H1 (cell line): ENCODE data around the gene NFAT5.

Experiments
- ATF3 ChIP-seq: IDR thresholded peaks from 2 replicates; pipeline ENCODE4 v1.6.1; 2011; ENCODE audit warnings: low read depth, mild to moderate bottlenecking, low read length; ENCODE audit not compliant: insufficient read depth
- CBX5 ChIP-seq: fragments of 300-800, 300-1000 bp; sonication (generic); IDR thresholded peaks from 2 replicates; pipeline ENCODE4 v1.7.1; 2016; ENCODE audit warnings: antibody characterized with exemption, low read length, low read depth
- CEBPB ChIP-seq: IDR thresholded peaks from 2 replicates; pipeline ENCODE4 v1.6.1; 2012; ENCODE audit warnings: low read depth, low read length
- CHD1 ChIP-seq: IDR thresholded peaks from 2 replicates; pipeline ENCODE4 v1.6.1; 2012; ENCODE audit warnings: low read depth, low read length, improper control_type of control experiment
- EGR1 ChIP-seq: IDR thresholded peaks from 2 replicates; pipeline ENCODE4 v1.6.1; 2011; ENCODE audit warnings: low read depth, low read length, borderline replicate concordance
- EP300 ChIP-seq, 2 experiments: IDR thresholded peaks; 1 replicate in 1 of 2; 2 replicates in 1 of 2; pipeline ENCODE4 v1.6.1; 2011 to 2012; ENCODE audit warnings: low read depth in 2 of 2, low read length in 2 of 2, mild to moderate bottlenecking in 2 of 2, borderline replicate concordance in 1 of 2, inconsistent platforms in 1 of 2, moderate library complexity in 1 of 2
- GTF2F1 ChIP-seq: IDR thresholded peaks from 2 replicates; pipeline ENCODE4 v1.6.1; 2012; ENCODE audit warnings: low read depth, low read length, improper control_type of control experiment, borderline replicate concordance
- MAX ChIP-seq: IDR thresholded peaks from 2 replicates; pipeline ENCODE4 v1.6.1; 2012; ENCODE audit warnings: inconsistent platforms
- POLR2A ChIP-seq, 2 experiments: IDR thresholded peaks; 1 replicate in 1 of 2; 2 replicates in 1 of 2; pipeline ENCODE4 v1.6.1; 2011; ENCODE audit warnings: low read depth in 2 of 2, low read length in 2 of 2, mild to moderate bottlenecking in 2 of 2; ENCODE audit errors: control extremely low read depth in 1 of 2
- SP1 ChIP-seq: IDR thresholded peaks from 2 replicates; pipeline ENCODE4 v1.6.1; 2011; ENCODE audit warnings: low read depth, low read length
- YY1 ChIP-seq: IDR thresholded peaks from 2 replicates; pipeline ENCODE4 v1.6.1; 2011; ENCODE audit warnings: low read depth, mild to moderate bottlenecking, low read length
- TF ChIP-seq, protein P1 (sequence below), 3 experiments: IDR thresholded peaks; 1 replicate in 2 of 3; 2 replicates in 1 of 3; pipeline versions ENCODE4 v1.5.1 to v1.6.1; 2011; ENCODE audit warnings: low read length in 3 of 3, mild to moderate bottlenecking in 3 of 3, inconsistent platforms in 2 of 3, low read depth in 1 of 3, moderate library complexity in 1 of 3; ENCODE audit not compliant: insufficient read depth in 1 of 3; ENCODE audit errors: control extremely low read depth in 1 of 3

- TF ChIP-seq YY1: no peak
- TF ChIP-seq GTF2F1: no peak
- no peak for TF ChIP-seq ATF3
- TF ChIP-seq, protein P1, sequence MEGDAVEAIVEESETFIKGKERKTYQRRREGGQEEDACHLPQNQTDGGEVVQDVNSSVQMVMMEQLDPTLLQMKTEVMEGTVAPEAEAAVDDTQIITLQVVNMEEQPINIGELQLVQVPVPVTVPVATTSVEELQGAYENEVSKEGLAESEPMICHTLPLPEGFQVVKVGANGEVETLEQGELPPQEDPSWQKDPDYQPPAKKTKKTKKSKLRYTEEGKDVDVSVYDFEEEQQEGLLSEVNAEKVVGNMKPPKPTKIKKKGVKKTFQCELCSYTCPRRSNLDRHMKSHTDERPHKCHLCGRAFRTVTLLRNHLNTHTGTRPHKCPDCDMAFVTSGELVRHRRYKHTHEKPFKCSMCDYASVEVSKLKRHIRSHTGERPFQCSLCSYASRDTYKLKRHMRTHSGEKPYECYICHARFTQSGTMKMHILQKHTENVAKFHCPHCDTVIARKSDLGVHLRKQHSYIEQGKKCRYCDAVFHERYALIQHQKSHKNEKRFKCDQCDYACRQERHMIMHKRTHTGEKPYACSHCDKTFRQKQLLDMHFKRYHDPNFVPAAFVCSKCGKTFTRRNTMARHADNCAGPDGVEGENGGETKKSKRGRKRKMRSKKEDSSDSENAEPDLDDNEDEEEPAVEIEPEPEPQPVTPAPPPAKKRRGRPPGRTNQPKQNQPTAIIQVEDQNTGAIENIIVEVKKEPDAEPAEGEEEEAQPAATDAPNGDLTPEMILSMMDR (IDR thresholded peaks at IDR 0.05; ENCODE audit: control extremely low read depth in 1 of 3, insufficient read depth in 1 of 3, low read depth in 1 of 3, low read length in 3 of 3): no peak
- no peak for TF ChIP-seq EP300 (IDR thresholded peaks at IDR 0.05; ENCODE audit: borderline replicate concordance in 1 of 2, low read depth in 2 of 2, low read length in 2 of 2)
- TF ChIP-seq POLR2A (IDR thresholded peaks at IDR 0.05; ENCODE audit: control extremely low read depth in 1 of 2, low read depth in 2 of 2, low read length in 2 of 2): no peak
- TF ChIP-seq CHD1: no peak
- TF ChIP-seq CEBPB: no peak
- no peak for TF ChIP-seq MAX
- no peak for TF ChIP-seq SP1
- no peak for TF ChIP-seq CBX5
- TF ChIP-seq EGR1: no peak
Measured at GRCh38 chr16:69672998-69673713, 107.4 kb downstream of the NFAT5 start.
